K562 (cell line): ENCODE measurements around the gene EWSR1. TPM values are rescaled to one million over a fixed set of nuclear protein-coding genes. Genes with fewer than 3 reads are reported as not detected.

Experiments
- ARNT ChIP-seq, 2 experiments: fragments of 450-650 bp; IDR thresholded peaks; 2 replicates each; pipeline ENCODE4 v1.6.1; 2016; ENCODE audit warnings: mild to moderate bottlenecking in 1 of 2
- CEBPG ChIP-seq, 3 experiments: fragments of 200-800 bp in 1 of 3; sonication (Bioruptor generic) in 1 of 3; sonication (generic) in 1 of 3; formaldehyde crosslinking in 1 of 3; IDR thresholded peaks in 2 of 3; conservative IDR thresholded peaks in 1 of 3; 2 replicates each; pipeline versions ENCODE4 v1.6.1 to v1.8.0; 2016 to 2022; ENCODE audit warnings: missing compliant biosample characterization in 2 of 3, missing genetic modification characterization in 2 of 3, mild to moderate bottlenecking in 1 of 3, missing genetic modification reagents in 1 of 3
- CHD1 ChIP-seq: fragments of 200-600 bp; sonication (generic); IDR thresholded peaks from one replicate; pipeline ENCODE4 v1.6.1; 2012; ENCODE audit warnings: mild to moderate bottlenecking, moderate library complexity, low read length, inconsistent platforms
- CSDE1 ChIP-seq, 2 experiments: fragments of 450-650 bp; IDR thresholded peaks; 2 replicates each; pipeline ENCODE4 v1.6.1; 2016; ENCODE audit warnings: mild to moderate bottlenecking in 1 of 2
- DLX4 ChIP-seq: fragments of 250-450 bp; sonication (Bioruptor Pico); IDR thresholded peaks from 2 replicates; pipeline ENCODE4 v1.6.1; 2021; ENCODE audit warnings: mild to moderate bottlenecking
- ELF4 ChIP-seq: fragments of 450-650 bp; formaldehyde crosslinking; IDR thresholded peaks from 2 replicates; pipeline ENCODE4 v1.4.0; 2022; ENCODE audit warnings: missing genetic modification characterization
- HNRNPLL ChIP-seq: fragments of 200-400 bp; formaldehyde crosslinking; IDR thresholded peaks from 2 replicates; pipeline ENCODE4 v1.6.1; 2017; ENCODE audit warnings: low read length, low read depth, mild to moderate bottlenecking; ENCODE audit not compliant: poor library complexity, severe bottlenecking
- KLF13 ChIP-seq: fragments of 450-650 bp; IDR thresholded peaks from 2 replicates; pipeline ENCODE4 v1.6.1; 2016; ENCODE audit warnings: missing genetic modification characterization, low read depth, mild to moderate bottlenecking, missing compliant biosample characterization, moderate library complexity, borderline replicate concordance
- MBD1 ChIP-seq: fragments of 250-450 bp; sonication (Bioruptor Pico); IDR thresholded peaks from 2 replicates; pipeline ENCODE4 v1.8.0; 2022; ENCODE audit warnings: inconsistent platforms
- MCM7 ChIP-seq, 2 experiments: fragments of 450-650 bp; IDR thresholded peaks; 2 replicates each; pipeline ENCODE4 v1.6.1; 2016 to 2018
- MEF2A ChIP-seq: IDR thresholded peaks from 2 replicates; pipeline ENCODE4 v1.6.1; 2011; ENCODE audit warnings: low read depth, mild to moderate bottlenecking, low read length, moderate library complexity; ENCODE audit not compliant: control insufficient read depth
- MLX ChIP-seq, 2 experiments: fragments of 450-650 bp in 1 of 2; sonication (generic) in 1 of 2; formaldehyde crosslinking; conservative IDR thresholded peaks; 2 replicates each; pipeline versions ENCODE4 v1.4.0 to v1.8.1; 2020 to 2022; ENCODE audit warnings: mild to moderate bottlenecking in 1 of 2, missing genetic modification reagents in 1 of 2
- NCOA2 ChIP-seq, 2 experiments: fragments of 450-650 bp; IDR thresholded peaks; 2 replicates each; pipeline ENCODE4 v1.6.1; 2018; ENCODE audit warnings: mild to moderate bottlenecking in 2 of 2, moderate library complexity in 1 of 2; ENCODE audit not compliant: partially characterized antibody in 2 of 2
- NCOA6 ChIP-seq: fragments of 450-650 bp; IDR thresholded peaks from 2 replicates; pipeline ENCODE4 v1.6.1; 2017; ENCODE audit warnings: mild to moderate bottlenecking
- POLR2G ChIP-seq: fragments of 200-400 bp; formaldehyde crosslinking; IDR thresholded peaks from 2 replicates; pipeline ENCODE4 v1.6.1; 2017; ENCODE audit warnings: low read depth, mild to moderate bottlenecking, antibody characterized with exemption, low read length, moderate library complexity
- RBM25 ChIP-seq: fragments of 200-400 bp; formaldehyde crosslinking; IDR thresholded peaks from 2 replicates; pipeline ENCODE4 v1.6.1; 2018; ENCODE audit warnings: low read length, low read depth, moderate library complexity; ENCODE audit not compliant: severe bottlenecking
- SRSF3 ChIP-seq: fragments of 200-400 bp; formaldehyde crosslinking; IDR thresholded peaks from 2 replicates; pipeline ENCODE4 v1.6.1; 2016; ENCODE audit warnings: mild to moderate bottlenecking, low read length, moderate library complexity; ENCODE audit not compliant: insufficient read depth
- TEAD2 ChIP-seq: fragments of 450-650 bp; IDR thresholded peaks from 2 replicates; pipeline ENCODE4 v1.6.1; 2016; ENCODE audit warnings: missing genetic modification characterization, control low read depth, missing compliant biosample characterization
- TRIM24 ChIP-seq, 2 experiments: fragments of 450-650 bp; IDR thresholded peaks; 2 replicates each; pipeline ENCODE4 v1.6.1; 2016
- TRIM28 ChIP-seq: fragments of 450-650 bp; IDR thresholded peaks from 2 replicates; pipeline ENCODE4 v1.6.1; 2017
- ZBTB12 ChIP-seq: fragments of 250-450 bp; sonication (Bioruptor Pico); IDR thresholded peaks from 2 replicates; pipeline ENCODE4 v1.4.0; 2020
- ZKSCAN3 ChIP-seq: fragments of 250-450 bp; sonication (Bioruptor Pico); IDR thresholded peaks from 2 replicates; pipeline ENCODE4 v1.4.0; 2020
- ZNF232 ChIP-seq: sonication (generic); formaldehyde crosslinking; IDR thresholded peaks from 2 replicates; pipeline ENCODE4 v1.8.0; 2022; ENCODE audit warnings: mild to moderate bottlenecking, missing genetic modification reagents
- ZNF57 ChIP-seq: fragments of 450-650 bp; formaldehyde crosslinking; IDR thresholded peaks from 2 replicates; pipeline ENCODE4 v1.4.0; 2020; ENCODE audit warnings: mild to moderate bottlenecking, moderate library complexity
- ZNF695 ChIP-seq: fragments of 450-650 bp; formaldehyde crosslinking; IDR thresholded peaks from 2 replicates; pipeline ENCODE4 v1.4.0; 2020; ENCODE audit warnings: mild to moderate bottlenecking, moderate library complexity
- ZNF780A ChIP-seq: fragments of 250-450 bp; sonication (Bioruptor Pico); IDR thresholded peaks from 2 replicates; pipeline ENCODE4 v1.5.0; 2021; ENCODE audit warnings: mild to moderate bottlenecking
- polyA plus RNA-seq, 8 experiments: library from polyadenylated mRNA; depleted of rRNA in 4 of 8; stranded (reverse) in 5 of 8; unstranded in 3 of 8; fragments of >200 nt; fragmentation: Nextera tagmentation in 2 of 8; fragmentation: Illumina TruSeq in 1 of 8; extraction: Ambion mirVana in 2 of 8; extraction: Trizol in 1 of 8; gene quantifications; 2 replicates each; pipeline versions ENCODE4 v1.2.1 to v1.2.3, GENCODE V29; 2011 to 2014; ENCODE audit warnings: inconsistent platforms in 1 of 8, missing spikeins in 1 of 8
- total RNA-seq, 7 experiments: library from RNA; depleted of rRNA in 6 of 7; stranded (reverse); fragments of >200 nt in 6 of 7; fragmentation: Illumina TruSeq in 2 of 7; extraction: Trizol in 2 of 7; gene quantifications; 2 replicates each; pipeline versions ENCODE4 v1.2.1 to v1.2.3, GENCODE V29; 2011 to 2021; ENCODE audit warnings: low replicate concordance in 1 of 7

The EWSR1 gene
- total and polyA plus RNA-seq, 9 of the 15 experiments (the other 6 are each of a cell fraction or from before 2014, with no cell fraction given), result 83.3 to 450 (median 239) TPM

GRCh38 chr22:29267858-29268510 is at the start of gene EWSR1, which contains the start of gene RHBDD3 (continued):
- TF ChIP-seq POLR2G (peak; percentile 90), DLX4 (CRISPR knock-in tag) (no peak), TRIM28 (no peak), HNRNPLL (peak; percentile 40), TRIM24 (IDR thresholded peaks at IDR 0.05) (no peak; a peak in 2 of 4 replicates), ZBTB12 (CRISPR knock-in tag) (0 out of 2 replicates have a peak, but pooled peaks have one; percentile 17), ZNF780A (CRISPR knock-in tag) (no peak), CHD1 (peak; percentile 93), KLF13 (tag) (no peak), ZNF232 (CRISPR knock-in tag) (no peak), NCOA2 (IDR thresholded peaks at IDR 0.05; ENCODE audit: partially characterized antibody in 2 of 2) (peak in 1 of 2 experiments; percentile 98), CEBPG (CRISPR knock-in tag; IDR thresholded peaks at IDR 0.05) (peak; percentile 49; the same call in 1 of the 2 replicates), CEBPG (tag; conservative IDR thresholded peaks at IDR 0.05 in 1 of 2, IDR thresholded peaks at IDR 0.05 in 1 of 2) (no peak; a peak in 1 of 4 replicates), SRSF3 (no peak), ARNT (IDR thresholded peaks at IDR 0.05) (peak in 1 of 2 experiments; percentile 61; a peak in 1 of 4 replicates), MBD1 (CRISPR knock-in tag) (no peak), MLX (CRISPR knock-in tag; conservative IDR thresholded peaks at IDR 0.05) (no peak), CSDE1 (IDR thresholded peaks at IDR 0.05) (no peak; a peak in 1 of 4 replicates), ELF4 (CRISPR knock-in tag) (no peak), MEF2A (no peak), TEAD2 (tag) (no peak), ZKSCAN3 (CRISPR knock-in tag) (no peak), ZNF695 (CRISPR knock-in tag) (no peak), RBM25 (no peak), MCM7 (IDR thresholded peaks at IDR 0.05) (no peak), ZNF57 (no peak), NCOA6 (no peak)
